Mesenchymal stem cell (in vitro differentiated cells and primary cell): ENCODE results near the gene IFNL3.

Source experiments
- DNase-seq: peaks from one replicate; pipeline ENCODE4 v3.0.0-alpha.2; 2013
- H2AFZ ChIP-seq: one replicate; pipeline ENCODE4 v1.6.1; 2013; ENCODE audit warnings: low read depth, mild to moderate bottlenecking, control low read depth, inconsistent platforms, low read length, moderate library complexity
- H2AK5ac ChIP-seq: 2 replicates; pipeline ENCODE4 v1.6.1; 2013; ENCODE audit warnings: low read length, moderate library complexity, mild to moderate bottlenecking, inconsistent platforms; ENCODE audit not compliant: severe bottlenecking
- H2BK120ac ChIP-seq: one replicate; pipeline ENCODE4 v1.6.1; 2013; ENCODE audit warnings: low read depth, mild to moderate bottlenecking, inconsistent platforms, low read length, moderate library complexity
- H2BK12ac ChIP-seq, 2 experiments: one replicate each; pipeline ENCODE4 v1.6.1; 2013; ENCODE audit warnings: inconsistent platforms in 2 of 2, low read length in 2 of 2, mild to moderate bottlenecking in 2 of 2, moderate library complexity in 2 of 2, control low read depth in 1 of 2
- H2BK15ac ChIP-seq: one replicate; pipeline ENCODE4 v1.6.1; 2013; ENCODE audit warnings: mild to moderate bottlenecking, low read depth, inconsistent platforms; ENCODE audit not compliant: poor library complexity, severe bottlenecking
- H2BK5ac ChIP-seq: 2 replicates; pipeline ENCODE4 v1.6.1; 2013; ENCODE audit warnings: low read depth, mild to moderate bottlenecking, low read length, control low read depth, inconsistent platforms; ENCODE audit not compliant: poor library complexity, severe bottlenecking
- H3K14ac ChIP-seq, 2 experiments: one replicate each; pipeline ENCODE4 v1.6.1; 2013; ENCODE audit warnings: inconsistent platforms in 2 of 2, low read length in 2 of 2, control low read depth in 1 of 2, mild to moderate bottlenecking in 1 of 2, moderate library complexity in 1 of 2
- H3K18ac ChIP-seq, 2 experiments: one replicate each; pipeline ENCODE4 v1.6.1; 2013; ENCODE audit warnings: inconsistent platforms in 2 of 2, low read length in 2 of 2, control low read depth in 1 of 2, low read depth in 1 of 2, mild to moderate bottlenecking in 1 of 2
- H3K23ac ChIP-seq, 2 experiments: one replicate each; pipeline ENCODE4 v1.6.1; 2013; ENCODE audit warnings: inconsistent platforms in 2 of 2, low read length in 2 of 2, mild to moderate bottlenecking in 2 of 2, moderate library complexity in 2 of 2, control low read depth in 1 of 2
- H3K27ac ChIP-seq: 2 replicates; pipeline ENCODE4 v1.5.1; 2013; ENCODE audit warnings: mild to moderate bottlenecking, moderate library complexity, low read length, control low read depth, inconsistent platforms; ENCODE audit not compliant: poor library complexity, severe bottlenecking
- H3K27me3 ChIP-seq, 2 experiments: 2 replicates each; pipeline versions ENCODE4 v1.6.1 to v1.7.0; 2013; ENCODE audit warnings: low read length in 2 of 2, mild to moderate bottlenecking in 2 of 2, moderate library complexity in 2 of 2, control low read depth in 1 of 2, inconsistent platforms in 1 of 2; ENCODE audit not compliant: control insufficient read depth in 1 of 2, insufficient read depth in 1 of 2
- H3K36me3 ChIP-seq, 2 experiments: 2 replicates each; pipeline versions ENCODE4 v1.6.1 to v1.7.0; 2013; ENCODE audit warnings: low read length in 2 of 2, control low read depth in 1 of 2, inconsistent platforms in 1 of 2, low read depth in 1 of 2, mild to moderate bottlenecking in 1 of 2; ENCODE audit not compliant: insufficient read depth in 2 of 2, control insufficient read depth in 1 of 2
- H3K4ac ChIP-seq, 2 experiments: one replicate each; pipeline ENCODE4 v1.6.1; 2013; ENCODE audit warnings: inconsistent platforms in 2 of 2, low read length in 2 of 2, mild to moderate bottlenecking in 2 of 2, moderate library complexity in 2 of 2, control low read depth in 1 of 2, low read depth in 1 of 2
- H3K4me1 ChIP-seq: 2 replicates; pipeline ENCODE4 v1.6.1; 2013; ENCODE audit warnings: low read depth, low read length, control low read depth; ENCODE audit not compliant: control insufficient read depth, insufficient read depth
- H3K4me2 ChIP-seq: 2 replicates; pipeline ENCODE4 v1.6.1; 2013; ENCODE audit warnings: low read length, mild to moderate bottlenecking, inconsistent platforms; ENCODE audit not compliant: poor library complexity, severe bottlenecking
- H3K4me3 ChIP-seq, 2 experiments: 2 replicates each; pipeline versions ENCODE4 v1.5.1 to v1.7.0; 2013; ENCODE audit warnings: low read length in 2 of 2, mild to moderate bottlenecking in 2 of 2, control low read depth in 1 of 2, low read depth in 1 of 2; ENCODE audit not compliant: insufficient read depth in 1 of 2
- H3K79me1 ChIP-seq: replicated peaks from 2 replicates; pipeline ENCODE4 v1.6.1; 2013; ENCODE audit warnings: mild to moderate bottlenecking, control low read depth, low read length, inconsistent platforms; ENCODE audit not compliant: poor library complexity, severe bottlenecking
- H3K9ac ChIP-seq: 2 replicates; pipeline ENCODE4 v1.7.0; 2013; ENCODE audit warnings: mild to moderate bottlenecking, low read length, moderate library complexity
- H3K9me3 ChIP-seq: 2 replicates; pipeline ENCODE4 v1.7.0; 2013; ENCODE audit warnings: mild to moderate bottlenecking, low read length; ENCODE audit not compliant: control insufficient read depth
- H4K8ac ChIP-seq: one replicate; pipeline ENCODE4 v1.6.1; 2013; ENCODE audit warnings: inconsistent platforms, mild to moderate bottlenecking, low read length, moderate library complexity
- H4K91ac ChIP-seq: one replicate; pipeline ENCODE4 v1.6.1; 2013; ENCODE audit warnings: mild to moderate bottlenecking, low read length, inconsistent platforms
- WGBS: methylation state at CpG from one replicate; pipeline ENCODE4 v1.1.7; 2013; ENCODE audit warnings: mixed read lengths; 5-methylcytosine and 5-hydroxymethylcytosine counted together

The IFNL3 gene

GRCh38 chr19:39236527-39236926 lies 8.3 kb downstream of the IFNL3 start:
- Histone ChIP-seq H3K9ac (no peak overlapping the region), H4K8ac (no peak overlapping the region), H3K14ac (no peak overlapping the region), H2BK12ac (no peak overlapping the region), H3K36me3 (no peaks in the 10 kb centered on the region), H3K4ac (no peak overlapping the region), H3K27ac (no peak overlapping the region), H3K18ac (no peak overlapping the region), H3K4me3 (no peak overlapping the region), H3K23ac (no peak overlapping the region), H2AK5ac (no peak overlapping the region), H3K27me3 (peaks cover 43 to 68% of the 10 kb centered on the region in 2 experiments), H2BK5ac (no peak overlapping the region), H2BK15ac (no peak overlapping the region), H3K9me3 (no peaks in the 10 kb centered on the region), H2AFZ (no peak overlapping the region), H4K91ac (no peak overlapping the region), H3K4me2 (no peak overlapping the region), H3K79me1 (no peaks in the 10 kb centered on the region), H2BK120ac (no peak overlapping the region), H3K4me1 (peaks cover 5% of the 10 kb centered on the region)
- DNase-seq: no peak
- WGBS: 67% methylated on average over 11 of the region's 12 CpGs

DNA sequence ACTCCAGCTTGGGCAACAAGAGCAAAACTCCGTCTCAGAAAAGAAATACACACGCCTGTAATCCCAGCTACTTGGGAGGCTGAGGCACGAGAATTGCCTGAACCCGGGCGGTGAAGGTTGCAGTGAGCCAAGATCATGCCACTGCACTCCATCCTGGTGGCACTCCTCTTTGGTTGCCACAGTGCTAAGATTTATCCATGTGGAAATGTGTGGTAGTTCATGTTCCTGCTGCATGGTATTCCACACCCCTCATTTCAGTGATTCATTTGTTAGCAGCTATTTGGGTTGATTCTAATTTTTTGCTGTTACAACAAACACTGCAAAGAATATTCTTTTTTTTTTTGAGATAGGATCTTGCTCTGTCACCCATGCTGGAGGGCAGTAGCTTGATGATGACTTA lies 12.1 kb downstream of the IFNL3 start:
- H3K79me1 ChIP-seq: no peaks in the 10 kb centered on the region
- DNase-seq: no peak
- no peak overlapping the region for H3K4me3 ChIP-seq
- H4K8ac ChIP-seq: no peak overlapping the region
- no peak overlapping the region for H3K18ac ChIP-seq
- WGBS: 79% methylated on average over 5 of the region's 5 CpGs
- no peak overlapping the region for H3K23ac ChIP-seq
- H2AFZ ChIP-seq: no peak overlapping the region
- H3K4ac ChIP-seq: no peak overlapping the region
- H3K4me2 ChIP-seq: no peak overlapping the region
- H3K27ac ChIP-seq: no peak overlapping the region
- no peak overlapping the region for H2AK5ac ChIP-seq
- no peak overlapping the region for H3K9ac ChIP-seq
- no peak overlapping the region for H2BK12ac ChIP-seq
- H2BK5ac ChIP-seq: no peak overlapping the region
- H2BK15ac ChIP-seq: no peak overlapping the region
- H3K4me1 ChIP-seq: peaks cover 3% of the 10 kb centered on the region
- H4K91ac ChIP-seq: no peak overlapping the region
- peaks cover 29 to 49% of the 10 kb centered on the region in 2 experiments for H3K27me3 ChIP-seq
- no peak overlapping the region for H2BK120ac ChIP-seq
- H3K9me3 ChIP-seq: peaks cover 4% of the 10 kb centered on the region
- H3K14ac ChIP-seq: no peak overlapping the region
- no peaks in the 10 kb centered on the region for H3K36me3 ChIP-seq

- Histone ChIP-seq H3K14ac (no peak overlapping the region), H2BK120ac (no peak overlapping the region), H2BK12ac (no peak overlapping the region), H3K4me3 (no peak overlapping the region), H3K4me2 (no peak overlapping the region), H3K27ac (no peak overlapping the region), H3K9ac (no peak overlapping the region), H2AFZ (no peak overlapping the region), H4K91ac (no peak overlapping the region), H3K18ac (no peak overlapping the region), H3K27me3 (peaks cover 15 to 38% of the 10 kb centered on the region in 2 experiments), H3K4ac (no peak overlapping the region), H3K9me3 (peaks cover 4% of the 10 kb centered on the region), H3K79me1 (no peaks in the 10 kb centered on the region), H2AK5ac (no peak overlapping the region), H3K36me3 (no peaks in the 10 kb centered on the region), H4K8ac (no peak overlapping the region), H2BK5ac (no peak overlapping the region), H3K4me1 (peaks cover 2% of the 10 kb centered on the region), H2BK15ac (no peak overlapping the region), H3K23ac (no peak overlapping the region)
- DNase-seq: no peak
- WGBS: 45% methylated on average over 1 of the region's 2 CpGs
These were observed 14.6 kb downstream of the IFNL3 start for GRCh38 chr19:39230096-39230764.

- DNase-seq: no peak
- no peak overlapping the region for H2BK12ac ChIP-seq
- H3K27me3 ChIP-seq: peaks cover 12 to 38% of the 10 kb centered on the region in 2 experiments
- no peaks in the 10 kb centered on the region for H3K79me1 ChIP-seq
- no peaks in the 10 kb centered on the region for H3K9me3 ChIP-seq
- no peaks in the 10 kb centered on the region for H3K36me3 ChIP-seq
- no peak overlapping the region for H3K27ac ChIP-seq
- no peaks in the 10 kb centered on the region for H3K4me1 ChIP-seq
- H2BK5ac ChIP-seq: no peak overlapping the region
- H3K18ac ChIP-seq: no peak overlapping the region
- WGBS: 31% methylated on average over 3 of the region's 3 CpGs
- no peak overlapping the region for H3K4ac ChIP-seq
- H3K14ac ChIP-seq: no peak overlapping the region
- no peak overlapping the region for H3K4me2 ChIP-seq
- H4K91ac ChIP-seq: no peak overlapping the region
- no peak overlapping the region for H3K9ac ChIP-seq
- no peak overlapping the region for H2AK5ac ChIP-seq
- H2AFZ ChIP-seq: no peak overlapping the region
- H4K8ac ChIP-seq: no peak overlapping the region
- H3K23ac ChIP-seq: no peak overlapping the region
- H3K4me3 ChIP-seq: no peak overlapping the region
- no peak overlapping the region for H2BK15ac ChIP-seq
- H2BK120ac ChIP-seq: no peak overlapping the region
These were observed 19.9 kb downstream of the IFNL3 start for GRCh38 chr19:39224910-39225309.
